Keratinocyte (primary cell): Measurements from ENCODE around the gene XPC. TPM values are rescaled to one million over a fixed set of nuclear protein-coding genes. Genes with fewer than 3 reads are reported as not detected.

Experiments
- DNase-seq: peaks from one replicate; pipeline ENCODE4 v3.0.0-alpha.2; 2011; ENCODE audit warnings: low read depth, missing footprints, low spot score
- FAIRE-seq: peaks from 2 replicates; lab custom pipeline; 2011; peaks lifted over from hg19 to GRCh38; lab: Jason Lieb, UNC
- H2AFZ ChIP-seq: 2 replicates; pipeline ENCODE4 v1.6.0; 2012; ENCODE audit warnings: low read length, control low read depth, inconsistent platforms; ENCODE audit not compliant: control insufficient read depth
- H3K27ac ChIP-seq: 2 replicates; pipeline ENCODE4 v1.5.1; 2011; ENCODE audit warnings: low read length; ENCODE audit not compliant: control insufficient read depth, insufficient read depth
- H3K27me3 ChIP-seq: 3 replicates; pipeline ENCODE4 v1.6.0; 2011; ENCODE audit warnings: low read length; ENCODE audit not compliant: control insufficient read depth, insufficient read depth; ENCODE audit errors: extremely low read depth
- H3K36me3 ChIP-seq, 2 experiments: 2 replicates in 1 of 2; 3 replicates in 1 of 2; pipeline ENCODE4 v1.5.1; 2011; ENCODE audit warnings: low read length in 2 of 2, mild to moderate bottlenecking in 1 of 2; ENCODE audit not compliant: control insufficient read depth in 2 of 2, insufficient read depth in 2 of 2; ENCODE audit errors: extremely low read depth in 1 of 2
- H3K4me1 ChIP-seq: 3 replicates; pipeline ENCODE4 v1.5.1; 2011; ENCODE audit warnings: low read length; ENCODE audit not compliant: control insufficient read depth, insufficient read depth; ENCODE audit errors: extremely low read depth
- H3K4me2 ChIP-seq: 3 replicates; pipeline ENCODE4 v1.6.0; 2011; ENCODE audit warnings: low read depth, low read length; ENCODE audit not compliant: control insufficient read depth, insufficient read depth; ENCODE audit errors: extremely low read depth
- H3K4me3 ChIP-seq, 3 experiments: fragments of 200-600 bp in 1 of 3; sonication (generic) in 1 of 3; 2 replicates in 2 of 3; 3 replicates in 1 of 3; pipeline ENCODE4 v1.5.1; 2011 to 2016; ENCODE audit warnings: low read length in 3 of 3, mild to moderate bottlenecking in 3 of 3, control low read depth in 2 of 3, inconsistent platforms in 1 of 3, low read depth in 1 of 3, mixed read lengths in 1 of 3, mixed run types in 1 of 3, moderate library complexity in 1 of 3; ENCODE audit not compliant: control insufficient read depth in 2 of 3, insufficient read depth in 2 of 3; ENCODE audit errors: extremely low read depth in 1 of 3
- H3K79me2 ChIP-seq: 2 replicates; pipeline ENCODE4 v1.6.0; 2012; ENCODE audit warnings: low read length; ENCODE audit not compliant: control insufficient read depth, insufficient read depth
- H3K9ac ChIP-seq: 3 replicates; pipeline ENCODE4 v1.6.0; 2011; ENCODE audit warnings: low read length; ENCODE audit not compliant: control insufficient read depth, insufficient read depth; ENCODE audit errors: extremely low read depth
- H3K9me1 ChIP-seq: 3 replicates; pipeline ENCODE4 v1.6.0; 2011; ENCODE audit warnings: low read length; ENCODE audit not compliant: control insufficient read depth, insufficient read depth; ENCODE audit errors: extremely low read depth
- H3K9me3 ChIP-seq: 2 replicates; pipeline ENCODE4 v1.5.1; 2012; ENCODE audit warnings: low read depth, low read length; ENCODE audit not compliant: control insufficient read depth
- H4K20me1 ChIP-seq: 3 replicates; pipeline ENCODE4 v1.6.0; 2011; ENCODE audit warnings: low read length; ENCODE audit not compliant: control insufficient read depth, insufficient read depth; ENCODE audit errors: extremely low read depth
- EZH2 ChIP-seq: IDR thresholded peaks from one replicate; pipeline ENCODE4 v1.6.1; 2012; ENCODE audit warnings: inconsistent platforms, mild to moderate bottlenecking, low read length, moderate library complexity
- dilution Hi-C: fragments of 300-500 bp; cut with MboI; formaldehyde crosslinking; loops from one replicate; pipeline ENCODE4 v1.7.0; 2020; ENCODE audit warnings: low sequenced_read_pairs; ENCODE audit not compliant: extremely low pct_ligation_motif_present
- polyA plus RNA-seq, 5 experiments: library from polyadenylated mRNA; depleted of rRNA in 3 of 5; stranded (reverse) in 3 of 5; stranded (forward) in 1 of 5; unstranded in 1 of 5; fragments of >200 nt; gene quantifications; 1 replicate in 1 of 5; 2 replicates in 3 of 5; 3 replicates in 1 of 5; pipeline versions ENCODE4 v1.2.1 to v1.2.3, GENCODE V29; 2011 to 2012; ENCODE audit warnings: missing spikeins in 2 of 5, low read depth in 1 of 5, low replicate concordance in 1 of 5
- TF ChIP-seq, protein P1 (sequence below), 3 experiments: IDR thresholded peaks in 1 of 3; conservative IDR thresholded peaks in 1 of 3; optimal IDR thresholded peaks in 1 of 3; 2 replicates in 2 of 3; 3 replicates in 1 of 3; pipeline versions ENCODE3 to v1.5.1; 2011; ENCODE audit warnings: low read length in 3 of 3, mild to moderate bottlenecking in 3 of 3, moderate library complexity in 2 of 3, control low read depth in 1 of 3, inconsistent platforms in 1 of 3; ENCODE audit not compliant: insufficient read depth in 2 of 3; ENCODE audit errors: extremely low read depth in 1 of 3

The XPC gene
- polyA plus RNA-seq, 1 donor (not counting 4 experiments of a cell fraction or from before 2014, with no cell fraction given): 24.9 TPM

DNA sequence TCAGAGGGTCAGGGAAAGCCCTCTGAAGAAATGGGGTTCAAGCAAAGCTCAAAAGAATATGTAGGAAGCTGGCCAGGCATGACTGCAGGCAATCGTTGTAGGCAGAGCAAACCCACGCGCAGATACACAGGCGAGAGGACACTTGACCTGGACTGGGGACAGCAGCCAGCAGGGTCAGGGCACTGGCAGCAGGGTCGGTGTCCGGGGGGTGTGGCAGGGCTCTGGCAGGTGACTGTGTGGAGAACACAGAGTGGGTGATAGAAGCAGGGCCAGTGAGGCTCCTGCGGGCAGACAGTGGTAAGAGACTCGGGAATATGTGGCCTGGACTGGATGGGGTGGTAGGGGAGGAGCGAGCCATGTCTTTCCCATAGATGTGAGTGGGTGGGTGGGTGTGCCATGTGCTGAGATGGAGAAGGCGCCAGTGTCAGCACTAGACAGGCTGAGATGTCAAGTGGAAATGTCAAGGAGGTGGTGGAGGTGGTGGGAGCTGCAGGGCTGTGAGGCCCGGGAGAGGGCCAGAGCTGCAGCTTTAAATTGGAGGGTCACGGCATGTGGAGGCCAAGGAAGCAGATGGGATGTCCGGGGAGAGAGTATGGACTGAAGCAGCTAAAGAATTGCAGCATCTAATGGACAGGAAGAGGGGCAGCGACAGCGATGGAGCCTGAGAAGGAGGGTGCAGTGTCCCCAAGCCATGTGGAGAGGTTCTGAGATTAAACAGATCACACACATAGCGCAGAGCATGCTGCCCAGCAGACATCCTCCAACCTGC, 40.1 kb downstream of the XPC start:
- TF ChIP-seq EZH2: no peak
- TF ChIP-seq, protein P1, sequence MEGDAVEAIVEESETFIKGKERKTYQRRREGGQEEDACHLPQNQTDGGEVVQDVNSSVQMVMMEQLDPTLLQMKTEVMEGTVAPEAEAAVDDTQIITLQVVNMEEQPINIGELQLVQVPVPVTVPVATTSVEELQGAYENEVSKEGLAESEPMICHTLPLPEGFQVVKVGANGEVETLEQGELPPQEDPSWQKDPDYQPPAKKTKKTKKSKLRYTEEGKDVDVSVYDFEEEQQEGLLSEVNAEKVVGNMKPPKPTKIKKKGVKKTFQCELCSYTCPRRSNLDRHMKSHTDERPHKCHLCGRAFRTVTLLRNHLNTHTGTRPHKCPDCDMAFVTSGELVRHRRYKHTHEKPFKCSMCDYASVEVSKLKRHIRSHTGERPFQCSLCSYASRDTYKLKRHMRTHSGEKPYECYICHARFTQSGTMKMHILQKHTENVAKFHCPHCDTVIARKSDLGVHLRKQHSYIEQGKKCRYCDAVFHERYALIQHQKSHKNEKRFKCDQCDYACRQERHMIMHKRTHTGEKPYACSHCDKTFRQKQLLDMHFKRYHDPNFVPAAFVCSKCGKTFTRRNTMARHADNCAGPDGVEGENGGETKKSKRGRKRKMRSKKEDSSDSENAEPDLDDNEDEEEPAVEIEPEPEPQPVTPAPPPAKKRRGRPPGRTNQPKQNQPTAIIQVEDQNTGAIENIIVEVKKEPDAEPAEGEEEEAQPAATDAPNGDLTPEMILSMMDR (optimal IDR thresholded peaks at IDR 0.05 in 1 of 3, IDR thresholded peaks at IDR 0.05 in 1 of 3, conservative IDR thresholded peaks at IDR 0.05 in 1 of 3; ENCODE audit: extremely low read depth in 1 of 3, insufficient read depth in 2 of 3, low read length in 3 of 3): no peak
- H3K9me1 ChIP-seq: no peaks in the 10 kb centered on the region
- no peak overlapping the region for H3K4me3 ChIP-seq
- no peak overlapping the region for H3K9ac ChIP-seq
- no peak overlapping the region for H3K4me2 ChIP-seq
- no peaks in the 10 kb centered on the region for H3K9me3 ChIP-seq
- H3K79me2 ChIP-seq: peaks cover 3% of the 10 kb centered on the region
- no peaks in the 10 kb centered on the region for H3K27me3 ChIP-seq
- H3K4me1 ChIP-seq: peaks cover 49% of the 10 kb centered on the region
- no peak for FAIRE-seq
- peaks cover 41 to 69% of the 10 kb centered on the region in 2 experiments for H3K36me3 ChIP-seq
- no peak overlapping the region for H2AFZ ChIP-seq
- H4K20me1 ChIP-seq: no peaks in the 10 kb centered on the region
- DNase-seq: no peak
- dilution Hi-C loops: no loop called here
- H3K27ac ChIP-seq: no peak overlapping the region

DNA sequence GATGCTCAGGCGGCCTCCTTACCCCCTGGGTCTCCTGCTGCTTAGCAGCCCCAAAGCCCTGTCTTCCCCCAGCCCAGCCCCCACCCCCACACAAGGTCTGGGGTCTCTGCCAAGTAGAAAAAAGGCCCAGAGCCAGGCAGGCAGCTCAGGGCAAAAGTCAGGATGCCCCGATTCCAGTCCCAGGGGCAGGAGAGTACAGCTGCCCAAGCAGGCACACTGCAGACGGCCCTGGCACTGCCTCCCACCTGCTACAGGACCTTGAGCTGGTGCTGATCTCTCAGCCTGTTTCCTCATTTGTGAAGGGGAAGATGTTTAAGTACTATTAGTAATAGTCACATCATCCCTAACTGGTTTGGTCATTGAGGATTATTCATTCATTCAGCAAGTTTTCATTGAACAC, 41.0 kb downstream of the XPC start:
- Histone ChIP-seq H4K20me1 (no peaks in the 10 kb centered on the region), H3K79me2 (peaks cover 3% of the 10 kb centered on the region), H3K27me3 (no peaks in the 10 kb centered on the region), H3K36me3 (peaks cover 45 to 75% of the 10 kb centered on the region in 2 experiments), H3K27ac (peak overlapping the region; percentile 47), H3K9me3 (no peaks in the 10 kb centered on the region), H3K9me1 (no peaks in the 10 kb centered on the region), H2AFZ (no peak overlapping the region), H3K9ac (no peak overlapping the region), H3K4me2 (no peak overlapping the region), H3K4me3 (no peak overlapping the region), H3K4me1 (peaks cover 49% of the 10 kb centered on the region)
- no peak for TF ChIP-seq EZH2
- TF ChIP-seq, protein P1 (optimal IDR thresholded peaks at IDR 0.05 in 1 of 3, IDR thresholded peaks at IDR 0.05 in 1 of 3, conservative IDR thresholded peaks at IDR 0.05 in 1 of 3; ENCODE audit: extremely low read depth in 1 of 3, insufficient read depth in 2 of 3, low read length in 3 of 3): no peak
- FAIRE-seq: no peak
- DNase-seq: no peak
- dilution Hi-C loops: no loop called here
